ENCODE data around the gene SH3PXD2A. TPM values are rescaled to one million over a fixed set of nuclear protein-coding genes. Genes with fewer than 3 reads are reported as not detected.

Gene SH3PXD2A
- total RNA-seq, 5 donors from 2014 or later (not counting 1 experiment from before 2014, with no cell fraction given), result 5.8 to 11.8 (median 9.8) TPM

DNA sequence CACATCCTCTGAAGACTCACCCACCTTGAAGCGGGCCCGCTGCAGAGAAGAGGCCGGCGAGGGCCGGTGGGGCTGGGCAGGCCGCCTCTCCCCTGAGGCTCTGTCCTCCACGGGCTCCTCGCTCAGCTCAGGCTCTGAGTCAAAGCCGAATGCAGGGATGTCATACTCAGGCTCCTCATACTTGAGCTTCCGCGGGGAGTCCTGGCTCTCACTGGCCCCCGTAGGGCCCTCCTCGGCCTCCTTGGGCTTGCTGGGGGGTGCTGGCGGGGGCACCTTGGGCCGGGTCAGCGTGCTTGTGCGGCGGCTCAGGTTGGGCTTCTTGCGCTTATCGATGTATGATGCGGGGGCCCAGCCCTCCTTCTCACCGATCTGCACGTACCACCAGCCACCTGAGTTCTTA, 252.0 kb downstream of the SH3PXD2A start:
- WGBS (ENCODE audit: insufficient coverage), result 92% methylated on average over 23 of the region's 23 CpGs
- Mint-ChIP-seq H3K36me3 (peaks cover 4% of the 10 kb centered on the region), H3K4me1 (no peaks in the 10 kb centered on the region), H3K9me3 (no peaks in the 10 kb centered on the region), H3K27me3 (no peaks in the 10 kb centered on the region), H3K27ac (no peak overlapping the region), H3K4me3 (no peak overlapping the region)
- no peak overlapping the region for H3K4me3 ChIP-seq (ENCODE audit: control insufficient read depth in 1 of 2, extremely low read depth in 1 of 2, low read length in 1 of 2)
- H3K27ac ChIP-seq (ENCODE audit: low read length), result no peak overlapping the region
- H3K4me1 ChIP-seq (ENCODE audit: control insufficient read depth in 1 of 2, extremely low read depth in 1 of 2, insufficient read depth in 2 of 2, low read length in 2 of 2), result no peaks in the 10 kb centered on the region
- H3K9me3 ChIP-seq, result no peaks in the 10 kb centered on the region
- H3K36me3 ChIP-seq (ENCODE audit: control insufficient read depth in 2 of 2, extremely low read depth in 1 of 2, insufficient read depth in 1 of 2, low read length in 1 of 2), result peaks cover 0 to 3% of the 10 kb centered on the region in 2 donors
- no peak for ATAC-seq (replicated peaks in 1 of 4)
- DNase-seq, result no peak
- H3K27me3 ChIP-seq (replicated peaks in 1 of 2; ENCODE audit: control insufficient read depth in 2 of 2, extremely low read depth in 1 of 2, insufficient read depth in 2 of 2, low read length in 1 of 2), result peaks cover 0 to 3% of the 10 kb centered on the region in 2 experiments
- POLR2A ChIA-PET, result no interaction called here
- CTCF ChIA-PET, result no interaction called here

DNA sequence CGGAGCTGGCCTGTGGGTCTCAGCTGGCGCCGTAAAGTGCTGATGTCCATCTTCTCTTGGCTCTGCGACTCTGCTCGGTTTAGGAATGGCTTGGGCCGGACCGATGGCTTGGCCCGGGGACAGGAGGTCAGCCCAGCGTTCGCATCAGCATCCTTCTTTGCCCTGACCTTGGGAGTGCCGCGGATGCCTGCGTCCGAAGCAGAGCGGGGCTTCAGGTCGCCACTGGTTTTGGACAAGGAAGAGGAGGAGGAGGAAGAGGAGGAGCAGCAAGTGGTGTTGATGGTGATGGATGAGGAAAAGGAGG, 252.6 kb downstream of the SH3PXD2A start:
- ChIA-PET POLR2A (no interaction called here), CTCF (no interaction called here)

DNA sequence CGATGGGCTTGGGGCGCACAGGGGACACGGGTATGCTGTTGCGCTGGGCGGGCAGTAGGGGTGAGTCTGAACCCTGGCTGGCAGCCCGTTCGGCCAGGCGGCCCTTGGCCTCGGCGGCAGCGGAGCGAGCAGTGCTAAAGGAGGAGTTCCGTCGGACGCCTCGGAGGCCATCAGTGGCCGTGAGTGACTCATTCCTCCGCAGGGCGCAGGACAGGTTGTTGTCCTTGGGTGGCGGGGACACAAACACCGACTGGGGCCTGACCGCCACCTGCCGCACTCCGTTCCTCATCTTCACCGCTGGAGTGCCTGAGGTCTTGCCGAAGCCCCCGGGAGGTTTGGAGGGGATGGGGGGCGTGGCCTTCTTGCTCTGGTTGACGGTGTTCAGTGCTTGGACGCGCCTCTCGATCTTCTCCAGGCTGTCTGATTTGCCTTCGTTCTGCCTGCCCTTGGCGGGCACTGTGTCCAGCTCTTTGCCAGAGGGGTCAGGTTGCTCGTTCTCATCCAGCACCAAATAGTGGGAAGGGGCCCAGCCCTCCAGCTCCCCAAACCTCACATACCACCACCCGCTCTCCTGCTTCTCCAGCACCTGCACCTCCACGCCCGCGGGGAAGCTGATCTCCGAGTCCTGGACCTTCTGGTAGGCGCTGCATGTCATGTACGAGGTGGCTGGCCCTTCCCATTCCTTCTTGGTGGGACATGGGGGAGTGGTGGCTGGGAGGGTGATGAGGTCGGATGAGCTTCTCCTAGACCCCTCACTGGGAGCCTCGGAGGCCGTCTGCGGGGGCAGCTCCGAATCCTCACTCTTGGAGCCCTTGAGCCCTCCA, 253.1 kb downstream of the SH3PXD2A start:
- Histone ChIP-seq H3K4me1 (ENCODE audit: control insufficient read depth in 1 of 2, extremely low read depth in 1 of 2, insufficient read depth in 2 of 2, low read length in 2 of 2) (no peaks in the 10 kb centered on the region), H3K4me3 (ENCODE audit: control insufficient read depth in 1 of 2, extremely low read depth in 1 of 2, low read length in 1 of 2) (no peak overlapping the region), H3K27me3 (replicated peaks in 1 of 2; ENCODE audit: control insufficient read depth in 2 of 2, extremely low read depth in 1 of 2, insufficient read depth in 2 of 2, low read length in 1 of 2) (peaks cover 0 to 3% of the 10 kb centered on the region in 2 experiments), H3K36me3 (ENCODE audit: control insufficient read depth in 2 of 2, extremely low read depth in 1 of 2, insufficient read depth in 1 of 2, low read length in 1 of 2) (peaks cover 0 to 3% of the 10 kb centered on the region in 2 donors), H3K9me3 (no peaks in the 10 kb centered on the region), H3K27ac (ENCODE audit: low read length) (no peak overlapping the region)
- CTCF ChIA-PET, result interaction anchor here in 1 of 2 donors (0.8 kb wide), 1 partner anchor 84 kb away, joined by 6 read pairs; no protein-coding TSS in a partner anchor
- no peaks in the 10 kb centered on the region for H3K4me1 Mint-ChIP-seq
- 93% methylated on average over 42 of the region's 47 CpGs for WGBS (ENCODE audit: insufficient coverage)
- H3K9me3 Mint-ChIP-seq, result no peaks in the 10 kb centered on the region
- POLR2A ChIA-PET, result no interaction called here
- H3K36me3 Mint-ChIP-seq, result peaks cover 4% of the 10 kb centered on the region
- no peak for DNase-seq
- no peak overlapping the region for H3K4me3 Mint-ChIP-seq
- H3K27me3 Mint-ChIP-seq, result no peaks in the 10 kb centered on the region
- H3K27ac Mint-ChIP-seq, result no peak overlapping the region
- ATAC-seq (replicated peaks in 1 of 4), result no peak

More for the DNA sequence above, 252.6 kb downstream of the SH3PXD2A start:
- 95% methylated on average over 15 of the region's 16 CpGs for WGBS (ENCODE audit: insufficient coverage)
- Histone ChIP-seq H3K27ac (ENCODE audit: low read length) (no peak overlapping the region), H3K27me3 (replicated peaks in 1 of 2; ENCODE audit: control insufficient read depth in 2 of 2, extremely low read depth in 1 of 2, insufficient read depth in 2 of 2, low read length in 1 of 2) (peaks cover 0 to 3% of the 10 kb centered on the region in 2 experiments), H3K9me3 (no peaks in the 10 kb centered on the region), H3K4me1 (ENCODE audit: control insufficient read depth in 1 of 2, extremely low read depth in 1 of 2, insufficient read depth in 2 of 2, low read length in 2 of 2) (no peaks in the 10 kb centered on the region), H3K36me3 (ENCODE audit: control insufficient read depth in 2 of 2, extremely low read depth in 1 of 2, insufficient read depth in 1 of 2, low read length in 1 of 2) (peaks cover 0 to 3% of the 10 kb centered on the region in 2 donors), H3K4me3 (ENCODE audit: control insufficient read depth in 1 of 2, extremely low read depth in 1 of 2, low read length in 1 of 2) (no peak overlapping the region)
- no peaks in the 10 kb centered on the region for H3K4me1 Mint-ChIP-seq
- peaks cover 4% of the 10 kb centered on the region for H3K36me3 Mint-ChIP-seq
- no peak overlapping the region for H3K27ac Mint-ChIP-seq
- ATAC-seq (replicated peaks in 1 of 4) (no peak), DNase-seq (no peak)
- H3K4me3 Mint-ChIP-seq, result no peak overlapping the region
- no peaks in the 10 kb centered on the region for H3K9me3 Mint-ChIP-seq
- H3K27me3 Mint-ChIP-seq, result no peaks in the 10 kb centered on the region

DNA sequence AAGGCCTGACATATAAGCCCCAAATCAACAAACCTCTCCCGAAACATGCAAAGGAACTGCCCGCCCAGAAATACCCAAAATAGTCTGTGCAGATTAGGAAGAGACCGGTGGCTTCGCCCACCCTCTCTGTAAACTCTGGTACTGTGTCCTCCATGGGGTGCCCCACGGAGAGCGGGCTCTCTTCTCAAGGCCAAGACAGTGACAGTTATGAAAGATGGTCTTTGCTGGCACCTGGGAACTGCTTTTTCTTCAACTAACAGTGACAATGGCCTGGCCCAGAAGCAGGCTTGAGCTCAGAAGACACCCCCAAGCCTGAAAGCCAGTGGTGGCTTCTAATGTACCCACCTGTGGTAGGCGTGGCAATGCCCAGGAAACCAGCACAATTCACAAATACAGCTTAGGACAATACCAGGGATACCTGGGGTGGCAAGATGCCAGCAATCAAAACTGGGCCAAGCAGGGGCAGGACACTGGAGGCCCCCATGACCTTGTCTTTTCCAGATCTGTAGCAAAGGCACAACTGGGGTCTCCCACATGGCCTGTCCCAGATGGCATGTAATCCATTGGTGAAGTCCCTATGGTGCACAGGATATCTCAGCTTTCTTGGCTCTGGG, 254.3 kb downstream of the SH3PXD2A start:
- ChIA-PET CTCF (no interaction called here), POLR2A (no interaction called here)
- no peak overlapping the region for H3K27ac ChIP-seq (ENCODE audit: low read length)

DNA sequence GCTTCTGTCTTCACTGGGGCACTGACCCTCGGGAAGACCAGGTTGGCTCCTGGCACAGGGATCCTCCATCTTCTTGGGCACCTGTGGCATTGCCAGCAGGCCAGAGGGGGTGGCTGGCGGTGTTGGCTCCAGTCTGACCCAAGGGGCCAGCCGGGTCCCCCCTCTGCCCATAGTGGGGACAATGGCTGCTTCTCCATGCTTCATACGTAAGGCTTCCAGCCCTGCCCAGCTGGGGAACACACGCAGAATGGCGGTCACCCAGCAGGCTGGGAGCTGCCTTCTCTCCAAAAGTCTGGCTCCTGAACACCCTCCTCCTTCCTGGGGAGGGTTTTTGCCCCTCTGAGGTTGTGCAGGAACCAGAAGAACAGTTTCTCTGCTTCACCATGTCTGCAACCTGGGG, 255.1 kb downstream of the SH3PXD2A start:
- no peak overlapping the region for H3K4me3 ChIP-seq (ENCODE audit: control insufficient read depth in 1 of 2, extremely low read depth in 1 of 2, low read length in 1 of 2)

More for the DNA sequence above, 254.3 kb downstream of the SH3PXD2A start:
- H3K4me1 Mint-ChIP-seq, result no peaks in the 10 kb centered on the region
- H3K4me3 ChIP-seq (ENCODE audit: control insufficient read depth in 1 of 2, extremely low read depth in 1 of 2, low read length in 1 of 2), result no peak overlapping the region
- H3K36me3 ChIP-seq (ENCODE audit: control insufficient read depth in 2 of 2, extremely low read depth in 1 of 2, insufficient read depth in 1 of 2, low read length in 1 of 2), result peaks cover 0 to 3% of the 10 kb centered on the region in 2 donors
- no peak overlapping the region for H3K4me3 Mint-ChIP-seq
- H3K9me3 ChIP-seq, result no peaks in the 10 kb centered on the region
- no peaks in the 10 kb centered on the region for H3K27me3 Mint-ChIP-seq
- no peak overlapping the region for H3K27ac Mint-ChIP-seq
- H3K36me3 Mint-ChIP-seq, result peaks cover 4% of the 10 kb centered on the region
- no peak for DNase-seq
- no peaks in the 10 kb centered on the region for H3K9me3 Mint-ChIP-seq
- H3K4me1 ChIP-seq (ENCODE audit: control insufficient read depth in 1 of 2, extremely low read depth in 1 of 2, insufficient read depth in 2 of 2, low read length in 2 of 2), result no peaks in the 10 kb centered on the region
- ATAC-seq (replicated peaks in 1 of 4), result no peak
- WGBS (ENCODE audit: insufficient coverage), result 87% methylated on average over 6 of the region's 7 CpGs
- peaks cover 0 to 3% of the 10 kb centered on the region in 2 experiments for H3K27me3 ChIP-seq (replicated peaks in 1 of 2; ENCODE audit: control insufficient read depth in 2 of 2, extremely low read depth in 1 of 2, insufficient read depth in 2 of 2, low read length in 1 of 2)

DNA sequence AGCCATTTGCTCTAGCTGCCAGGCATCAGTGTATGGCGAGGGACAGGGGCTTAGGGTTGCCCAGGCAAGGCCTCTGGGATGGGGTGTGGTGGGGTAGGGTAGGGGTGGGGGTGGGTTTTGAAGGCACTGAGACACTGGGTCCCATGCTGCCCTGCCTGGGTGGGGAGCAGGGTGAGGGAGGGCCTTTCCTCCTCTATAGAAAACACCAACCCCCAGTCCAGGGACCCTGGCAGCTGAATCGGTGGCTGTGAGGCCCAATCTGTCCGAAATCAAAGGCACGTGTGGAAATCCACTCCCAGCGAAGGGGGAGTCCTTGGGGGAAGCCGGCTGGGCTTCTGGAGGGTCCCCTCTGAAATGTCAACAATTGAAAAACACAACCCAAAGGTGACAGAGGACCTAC, 255.5 kb downstream of the SH3PXD2A start:
- POLR2A ChIA-PET, result no interaction called here
- Histone ChIP-seq H3K9me3 (no peaks in the 10 kb centered on the region), H3K4me1 (ENCODE audit: control insufficient read depth in 1 of 2, extremely low read depth in 1 of 2, insufficient read depth in 2 of 2, low read length in 2 of 2) (no peaks in the 10 kb centered on the region), H3K27me3 (replicated peaks in 1 of 2; ENCODE audit: control insufficient read depth in 2 of 2, extremely low read depth in 1 of 2, insufficient read depth in 2 of 2, low read length in 1 of 2) (no peaks in the 10 kb centered on the region), H3K27ac (ENCODE audit: low read length) (no peak overlapping the region), H3K36me3 (ENCODE audit: control insufficient read depth in 2 of 2, extremely low read depth in 1 of 2, insufficient read depth in 1 of 2, low read length in 1 of 2) (peaks cover 0 to 3% of the 10 kb centered on the region in 2 donors), H3K4me3 (ENCODE audit: control insufficient read depth in 1 of 2, extremely low read depth in 1 of 2, low read length in 1 of 2) (no peak overlapping the region)
- H3K27me3 Mint-ChIP-seq, result no peaks in the 10 kb centered on the region
- H3K27ac Mint-ChIP-seq, result no peak overlapping the region
- CTCF ChIA-PET, result interaction anchor here in 1 of 2 donors (0.9 kb wide), 1 partner anchor 86 kb away, joined by 3 read pairs; no protein-coding TSS in a partner anchor
- peaks cover 4% of the 10 kb centered on the region for H3K36me3 Mint-ChIP-seq
- WGBS (ENCODE audit: insufficient coverage), result 94% methylated on average over 4 of the region's 6 CpGs
- H3K4me1 Mint-ChIP-seq, result no peaks in the 10 kb centered on the region
- H3K4me3 Mint-ChIP-seq, result no peak overlapping the region
- no peak for ATAC-seq (replicated peaks in 1 of 4)
- H3K9me3 Mint-ChIP-seq, result no peaks in the 10 kb centered on the region
- DNase-seq, result no peak

More for the DNA sequence above, 255.1 kb downstream of the SH3PXD2A start:
- Mint-ChIP-seq H3K4me3 (no peak overlapping the region), H3K9me3 (no peaks in the 10 kb centered on the region), H3K27ac (no peak overlapping the region), H3K27me3 (no peaks in the 10 kb centered on the region), H3K36me3 (peaks cover 4% of the 10 kb centered on the region), H3K4me1 (no peaks in the 10 kb centered on the region)
- H3K4me1 ChIP-seq (ENCODE audit: control insufficient read depth in 1 of 2, extremely low read depth in 1 of 2, insufficient read depth in 2 of 2, low read length in 2 of 2), result no peaks in the 10 kb centered on the region
- 94% methylated on average over 5 of the region's 6 CpGs for WGBS (ENCODE audit: insufficient coverage)
- CTCF ChIA-PET, result no interaction called here
- H3K9me3 ChIP-seq, result no peaks in the 10 kb centered on the region
- no peak for ATAC-seq (replicated peaks in 1 of 4)
- H3K27ac ChIP-seq (ENCODE audit: low read length), result no peak overlapping the region
- no peaks in the 10 kb centered on the region for H3K27me3 ChIP-seq (replicated peaks in 1 of 2; ENCODE audit: control insufficient read depth in 2 of 2, extremely low read depth in 1 of 2, insufficient read depth in 2 of 2, low read length in 1 of 2)
- H3K36me3 ChIP-seq (ENCODE audit: control insufficient read depth in 2 of 2, extremely low read depth in 1 of 2, insufficient read depth in 1 of 2, low read length in 1 of 2), result peaks cover 0 to 3% of the 10 kb centered on the region in 2 donors
- POLR2A ChIA-PET, result no interaction called here
- no peak for DNase-seq

Measured in T-cell (primary cell).